Natural killer cell (primary cell): ENCODE measurements around the gene MKRN2. TPM values are rescaled to one million over a fixed set of nuclear protein-coding genes. Genes with fewer than 3 reads are reported as not detected.

Experiments
- ATAC-seq, 3 donors: fragments of 150-1000 bp in 2 of 3; fragments of 200-7000 bp in 1 of 3; cut with Tn5 transposase; 1 replicate in 1 of 3; 2 replicates in 2 of 3; pipeline ENCODE4 v1.10.0; 2021; ENCODE audit warnings: mild to moderate bottlenecking in 2 of 3, moderate library complexity in 2 of 3
- DNase-seq, 2 donors: peaks; one replicate each; pipeline versions ENCODE4 v3.0.0 to v3.0.0-alpha.2; 2013 to 2021; ENCODE audit warnings: mixed read lengths in 1 of 2
- H3K27ac ChIP-seq: one replicate; pipeline ENCODE4 v1.5.1; 2013; ENCODE audit warnings: mild to moderate bottlenecking, low read length
- H3K27me3 ChIP-seq: one replicate; pipeline ENCODE4 v1.6.1; 2013; ENCODE audit warnings: low read length; ENCODE audit not compliant: control insufficient read depth, insufficient read depth
- H3K36me3 ChIP-seq: one replicate; pipeline ENCODE4 v1.6.1; 2013; ENCODE audit warnings: low read length; ENCODE audit not compliant: control insufficient read depth, insufficient read depth
- H3K4me1 ChIP-seq: one replicate; pipeline ENCODE4 v1.6.1; 2013; ENCODE audit warnings: low read length; ENCODE audit not compliant: control insufficient read depth, insufficient read depth
- H3K4me3 ChIP-seq: one replicate; pipeline ENCODE4 v1.5.1; 2013; ENCODE audit warnings: low read length
- H3K9me3 ChIP-seq: one replicate; pipeline ENCODE4 v1.6.1; 2013; ENCODE audit warnings: low read length; ENCODE audit not compliant: control insufficient read depth, insufficient read depth
- H3K27ac Mint-ChIP-seq, 2 donors: one replicate each; pipeline ENCODE4 v1.8.0; 2022; ENCODE audit warnings: mild to moderate bottlenecking in 2 of 2, mixed read lengths in 2 of 2, moderate library complexity in 1 of 2
- H3K27me3 Mint-ChIP-seq, 2 donors: one replicate each; pipeline ENCODE4 v1.8.0; 2022; ENCODE audit warnings: low read depth in 2 of 2, mixed read lengths in 2 of 2
- H3K36me3 Mint-ChIP-seq: one replicate; pipeline ENCODE4 v1.8.0; 2022; ENCODE audit warnings: mixed read lengths
- H3K4me1 Mint-ChIP-seq, 2 donors: one replicate each; pipeline ENCODE4 v1.8.0; 2022; ENCODE audit warnings: mixed read lengths in 2 of 2
- H3K4me3 Mint-ChIP-seq: one replicate; pipeline ENCODE4 v1.8.0; 2022; ENCODE audit warnings: mild to moderate bottlenecking, moderate library complexity, mixed read lengths
- H3K9me3 Mint-ChIP-seq, 2 donors: one replicate each; pipeline ENCODE4 v1.8.0; 2022; ENCODE audit warnings: mixed read lengths in 2 of 2
- CTCF ChIP-seq: fragments of 200-600 bp; IDR thresholded peaks from one replicate; pipeline ENCODE4 v1.8.0; 2022; ENCODE audit warnings: antibody characterized with exemption
- WGBS: methylation state at CpG from one replicate; pipeline ENCODE4 v1.1.7; 2013; ENCODE audit warnings: missing lambda C conversion rate; ENCODE audit not compliant: insufficient coverage; 5-methylcytosine and 5-hydroxymethylcytosine counted together
- intact Hi-C: fragments of 100-400 bp; cut with micrococcal nuclease; formaldehyde crosslinking; loops from one replicate; pipeline ENCODE4 v1.14.2; 2022
- total RNA-seq, 4 donors: library from RNA; stranded (reverse); fragments of 120-200 nt in 1 of 4; gene quantifications; one replicate each; pipeline versions ENCODE4 v1.2.3 to v1.2.4, GENCODE V29; 2013 to 2022

MKRN2 gene, protein sequence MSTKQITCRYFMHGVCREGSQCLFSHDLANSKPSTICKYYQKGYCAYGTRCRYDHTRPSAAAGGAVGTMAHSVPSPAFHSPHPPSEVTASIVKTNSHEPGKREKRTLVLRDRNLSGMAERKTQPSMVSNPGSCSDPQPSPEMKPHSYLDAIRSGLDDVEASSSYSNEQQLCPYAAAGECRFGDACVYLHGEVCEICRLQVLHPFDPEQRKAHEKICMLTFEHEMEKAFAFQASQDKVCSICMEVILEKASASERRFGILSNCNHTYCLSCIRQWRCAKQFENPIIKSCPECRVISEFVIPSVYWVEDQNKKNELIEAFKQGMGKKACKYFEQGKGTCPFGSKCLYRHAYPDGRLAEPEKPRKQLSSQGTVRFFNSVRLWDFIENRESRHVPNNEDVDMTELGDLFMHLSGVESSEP
- total RNA-seq, result 10 to 100 TPM; 23.9 to 31.7 (median 29.4) TPM
- total RNA-seq (2013), result 29.8 TPM

- H3K36me3 Mint-ChIP-seq, result no peaks in the 10 kb centered on the region
- no peaks in the 10 kb centered on the region for H3K9me3 Mint-ChIP-seq
- H3K27me3 ChIP-seq, result peaks cover 18% of the 10 kb centered on the region
- no peaks in the 10 kb centered on the region for H3K36me3 ChIP-seq
- H3K4me3 Mint-ChIP-seq, result peak within 1 kb of the TSS; percentile 90
- ATAC-seq, result peak; percentile 95 to 99 (median 96)
- no peaks in the 10 kb centered on the region for H3K9me3 ChIP-seq
- WGBS, result under 1% methylated on average over 77 of the region's 77 CpGs
- H3K27ac ChIP-seq, result peak within 1 kb of the TSS; percentile 92
- no peak for TF ChIP-seq CTCF
- DNase-seq, result peak; percentile 84 to 93
- peak within 1 kb of the TSS; percentile 70 for H3K4me3 ChIP-seq
- H3K27me3 Mint-ChIP-seq, result peaks cover 22 to 25% of the 10 kb centered on the region in 2 donors
- peaks cover 20% of the 10 kb centered on the region for H3K4me1 ChIP-seq
- intact Hi-C loops, result loop anchor here (1.0 kb wide), 2 partner anchors 73 to 105 kb away; partner anchors contain the start of gene TSEN2
- peaks cover 63 to 64% of the 10 kb centered on the region in 2 donors for H3K4me1 Mint-ChIP-seq
- peak within 1 kb of the TSS; percentile 71 to 90 for H3K27ac Mint-ChIP-seq
These were observed at the start of gene MKRN2 for GRCh38 chr3:12556690-12557472. Gene MKRN2, plus strand, starts transcription at chr3:12557087. Its CDS starts 64 bp downstream, at chr3:12557151.

DNA sequence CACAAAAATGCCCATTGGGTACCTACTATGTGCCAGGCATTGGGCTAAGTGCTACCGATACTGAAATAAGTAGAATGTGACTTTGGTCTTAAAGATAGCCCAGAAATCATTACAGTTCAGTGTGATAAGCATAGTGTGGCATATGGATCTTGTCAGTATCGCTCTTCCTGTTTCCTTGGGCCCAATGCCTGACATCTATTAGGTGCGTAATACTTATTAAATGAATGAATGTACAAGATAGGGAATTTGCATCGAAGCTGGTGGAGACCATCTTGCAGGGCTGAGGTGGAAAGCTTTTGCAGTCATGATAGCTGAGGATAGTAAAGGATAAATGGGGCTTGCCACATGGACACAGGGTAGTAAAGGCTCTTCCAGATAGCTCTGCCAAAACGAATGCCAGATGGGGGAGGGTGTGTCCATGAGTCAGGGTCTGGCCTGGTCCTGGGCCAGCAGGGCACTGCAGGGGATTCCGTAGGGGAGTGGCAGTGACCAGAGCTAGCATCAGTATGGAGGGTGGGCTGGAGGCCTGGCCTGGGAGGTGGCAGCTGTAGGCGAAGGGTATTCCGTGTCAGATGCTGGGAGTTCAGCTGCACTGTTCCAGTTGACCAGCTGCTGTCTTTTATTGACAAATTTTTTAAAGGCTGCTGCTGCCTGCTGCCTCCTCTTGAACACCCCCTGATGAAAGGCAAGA lies 49.2 kb upstream of the MKRN2 start:
- Mint-ChIP-seq H3K27me3 (no peaks in the 10 kb centered on the region), H3K36me3 (peaks cover 7% of the 10 kb centered on the region), H3K4me3 (no peak overlapping the region), H3K27ac (no peak overlapping the region), H3K9me3 (no peaks in the 10 kb centered on the region), H3K4me1 (no peaks in the 10 kb centered on the region)
- Histone ChIP-seq H3K36me3 (peaks cover 15% of the 10 kb centered on the region), H3K4me1 (no peaks in the 10 kb centered on the region), H3K27ac (no peak overlapping the region), H3K27me3 (no peaks in the 10 kb centered on the region), H3K9me3 (no peaks in the 10 kb centered on the region), H3K4me3 (no peak overlapping the region)
- no peak for ATAC-seq
- no peak for DNase-seq
- intact Hi-C loops, result no loop called here
- TF ChIP-seq CTCF, result no peak
- 98% methylated on average over 8 of the region's 8 CpGs for WGBS

DNA sequence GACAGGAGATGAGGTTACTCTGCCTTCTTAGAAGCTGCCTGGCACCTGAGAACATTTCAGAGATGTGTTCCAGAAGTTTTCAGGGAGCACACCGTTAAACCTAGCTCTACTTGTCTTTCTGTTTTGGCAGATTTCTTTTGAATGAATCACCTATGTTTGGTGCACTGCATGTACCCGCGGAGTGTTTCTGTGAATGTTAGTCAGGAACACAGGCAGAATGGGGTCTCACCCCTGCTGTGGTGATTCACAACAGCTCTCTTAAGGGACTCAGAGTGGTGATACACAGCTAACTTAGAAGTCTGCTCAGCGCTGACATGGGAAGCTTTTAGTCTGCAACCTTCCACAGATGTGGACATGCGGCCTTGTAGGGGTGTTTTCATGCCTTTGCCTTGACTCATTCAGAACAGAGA lies 48.6 kb upstream of the MKRN2 start:
- Histone ChIP-seq H3K36me3 (peaks cover 11% of the 10 kb centered on the region), H3K27me3 (no peaks in the 10 kb centered on the region), H3K4me3 (no peak overlapping the region), H3K9me3 (no peaks in the 10 kb centered on the region), H3K4me1 (no peaks in the 10 kb centered on the region), H3K27ac (no peak overlapping the region)
- no peaks in the 10 kb centered on the region for H3K9me3 Mint-ChIP-seq
- peaks cover 3% of the 10 kb centered on the region for H3K36me3 Mint-ChIP-seq
- WGBS, result 98% methylated on average over 5 of the region's 5 CpGs
- intact Hi-C loops, result no loop called here
- no peaks in the 10 kb centered on the region for H3K4me1 Mint-ChIP-seq
- no peak for TF ChIP-seq CTCF
- H3K27ac Mint-ChIP-seq, result no peak overlapping the region
- no peak overlapping the region for H3K4me3 Mint-ChIP-seq
- H3K27me3 Mint-ChIP-seq, result no peaks in the 10 kb centered on the region
- ATAC-seq (no peak), DNase-seq (no peak)
